ENCODE measurements around the gene MOV10. TPM values are rescaled to one million over a fixed set of nuclear protein-coding genes. Genes with fewer than 3 reads are reported as not detected.

MOV10 gene
- total and polyA plus RNA-seq, 2 of the 13 experiments (the other 11 are each of a cell fraction or from before 2014, with no cell fraction given) = 56.4 to 58.2 TPM

GRCh38 chr1:112710586-112710985, 36.1 kb downstream of the MOV10 start (continued):
- no peak for TF ChIP-seq ZGPAT (CRISPR knock-in tag; IDR thresholded peaks at IDR 0.05)
- TF ChIP-seq ZFP36 (IDR thresholded peaks at IDR 0.05; ENCODE audit: borderline replicate concordance, low read depth, low read length, partially characterized antibody) = no peak
- TF ChIP-seq ZNF274 (CRISPR knock-in tag; IDR thresholded peaks at IDR 0.05) = no peak
- no peak for TF ChIP-seq PAX8 (CRISPR knock-in tag; IDR thresholded peaks at IDR 0.05; ENCODE audit: borderline replicate concordance)

GRCh38 chr1:112711041-112711440, 36.6 kb downstream of the MOV10 start:
- no peak overlapping the region for H2AFZ ChIP-seq (ENCODE audit: low read length)
- peaks cover 3% of the 10 kb centered on the region; the same call in 1 of the 2 replicates for H4K20me1 ChIP-seq (ENCODE audit: insufficient read depth, low read length)
- peaks cover 11 to 69% of the 10 kb centered on the region in 2 experiments for H3K27me3 ChIP-seq (ENCODE audit: control insufficient read depth in 1 of 2, insufficient read depth in 2 of 2, low read length in 2 of 2)
- intact Hi-C loops (cut with micrococcal nuclease; ENCODE audit: unreplicated experiment) (no loop called here), in situ Hi-C loops (cut with HindIII; ENCODE audit: extremely low pct_ligation_motif_present, low pct_unique_long_range_greater_than_20kb) (loop anchor here (25.0 kb wide), 1 partner anchor 326 kb away; no protein-coding TSS in a partner anchor)
- TF ChIP-seq RFX3 (CRISPR knock-in tag; IDR thresholded peaks at IDR 0.05) (peak; percentile 52), RFX1 (IDR thresholded peaks at IDR 0.05) (peak; percentile 45), HNF4G (IDR thresholded peaks at IDR 0.05; ENCODE audit: borderline replicate concordance, low read depth, low read length) (no peak), HNF4G (CRISPR knock-in tag; IDR thresholded peaks at IDR 0.05; ENCODE audit: borderline replicate concordance, low read depth) (no peak), ZNF709 (CRISPR knock-in tag; IDR thresholded peaks at IDR 0.05) (no peak)
- DNase-seq (ENCODE audit: low spot score) (no peak), ATAC-seq (no peak), FAIRE-seq (no peak)
- H3K4me3 ChIP-seq (replicated peaks in 1 of 3; ENCODE audit: insufficient read depth in 1 of 3, low read depth in 2 of 3, low read length in 3 of 3) = no peak overlapping the region
- peaks cover 34% of the 10 kb centered on the region for H3K4me1 ChIP-seq (ENCODE audit: insufficient read depth, low read length)
- no peak overlapping the region for H3K27ac ChIP-seq (ENCODE audit: extremely low read length, insufficient read depth, low read length)
- H3K9ac ChIP-seq (ENCODE audit: insufficient read depth, low read depth, low read length) = no peak overlapping the region
- BruUV-seq (replicated peaks) = no TSS peak
- H3K79me2 ChIP-seq (ENCODE audit: insufficient read depth, low read length) = peaks cover 6% of the 10 kb centered on the region
- CTCF ChIA-PET (ENCODE audit: low intra/inter-chr PET ratio, low total read pairs) = no interaction called here
- no peak overlapping the region for H3K4me2 ChIP-seq (ENCODE audit: low read depth, low read length)
- POLR2A ChIA-PET = interaction anchor here (1.4 kb wide), 1 partner anchor 16 kb away, joined by 3 read pairs; no protein-coding TSS in a partner anchor
- H3K9me3 ChIP-seq (ENCODE audit: low read length) = no peaks in the 10 kb centered on the region
- 0% methylated on average over 1 of the region's 7 CpGs for WGBS (ENCODE audit: low lambda C conversion rate)
- no peaks in the 10 kb centered on the region for H3K36me3 ChIP-seq (replicated peaks in 1 of 2; ENCODE audit: control insufficient read depth in 1 of 2, insufficient read depth in 2 of 2, low read length in 2 of 2)
